Breast epithelium (tissue), 3 donors: ENCODE measurements around the gene SLIT1.

Source experiments
- CTCF ChIP-seq, 3 donors: fragments of 450-650 bp; IDR thresholded peaks; one replicate each; pipeline ENCODE4 v1.5.1; 2016 to 2017; ENCODE audit warnings: antibody characterized with exemption in 3 of 3, mild to moderate bottlenecking in 3 of 3, moderate library complexity in 3 of 3
- POLR2A ChIP-seq: fragments of 450-650 bp; IDR thresholded peaks from one replicate; pipeline ENCODE4 v1.6.1; 2016; ENCODE audit warnings: antibody characterized with exemption, mild to moderate bottlenecking, moderate library complexity

GRCh38 chr10:96949039-96949683 is 236.6 kb downstream of the SLIT1 start:
- TF ChIP-seq POLR2A (no peak), CTCF (IDR thresholded peaks at IDR 0.05) (no peak)
